Testis (tissue), 3 donors: ENCODE measurements around the gene AXIN1. TPM values are rescaled to one million over a fixed set of nuclear protein-coding genes. Genes with fewer than 3 reads are reported as not detected.

Experiments
- DNase-seq: peaks from one replicate; pipeline ENCODE4 v3.0.0-alpha.2; 2019
- H3K27ac ChIP-seq, 2 donors: fragments of 200-600 bp; sonication (generic); one replicate each; pipeline ENCODE4 v1.5.1; 2019
- H3K27me3 ChIP-seq: fragments of 200-600 bp; sonication (generic); one replicate; pipeline ENCODE4 v1.5.1; 2019
- H3K36me3 ChIP-seq: fragments of 200-600 bp; sonication (generic); one replicate; pipeline ENCODE4 v1.5.1; 2017; ENCODE audit warnings: low read depth; ENCODE audit errors: missing control alignments
- H3K4me1 ChIP-seq: fragments of 200-600 bp; sonication (generic); one replicate; pipeline ENCODE4 v1.5.1; 2019
- H3K4me3 ChIP-seq, 2 donors: fragments of 200-600 bp; sonication (generic); one replicate each; pipeline ENCODE4 v1.5.1; 2017 to 2019
- H3K9me3 ChIP-seq: fragments of 200-600 bp; sonication (generic); one replicate; pipeline ENCODE4 v1.5.1; 2017
- CTCF ChIP-seq, 3 experiments: fragments of 450-650 bp in 2 of 3; fragments of 200-600 bp in 1 of 3; sonication (generic) in 1 of 3; IDR thresholded peaks; one replicate each; pipeline ENCODE4 v1.5.1; 2016 to 2019; ENCODE audit warnings: antibody characterized with exemption in 3 of 3, mild to moderate bottlenecking in 2 of 3, moderate library complexity in 1 of 3
- POLR2A ChIP-seq: fragments of 450-650 bp; IDR thresholded peaks from one replicate; pipeline ENCODE4 v1.6.1; 2017; ENCODE audit warnings: antibody characterized with exemption, mild to moderate bottlenecking, moderate library complexity
- whole genome bisulfite sequencing, 2 donors: methylation state at CpG; one replicate each; pipeline ENCODE4 v1.1.5; 2018; 5-methylcytosine and 5-hydroxymethylcytosine counted together
- intact Hi-C: fragments of 100-400 bp; cut with DNase I; formaldehyde crosslinking; loops from one replicate; pipeline ENCODE4 v1.15.1; 2023; ENCODE audit warnings: low total_unique reads
- polyA plus RNA-seq: library from polyadenylated mRNA; stranded (reverse); fragments of 350-450 nt; fragmentation: Illumina TruSeq; extraction: RNeasy Lipid Tissue Mini Kit (QIAGEN cat#74804); gene quantifications from one replicate; pipeline ENCODE4 v1.2.3, GENCODE V29; 2014; ENCODE audit warnings: low read depth, low replicate concordance; ENCODE audit not compliant: insufficient read depth
- total RNA-seq, 2 donors: library from RNA; depleted of rRNA; stranded (reverse); fragments of >200 nt; gene quantifications; one replicate each; pipeline ENCODE4 v1.2.3, GENCODE V29; 2016

AXIN1 gene
- total and polyA plus RNA-seq, 3 donors from 2014 or later: 19.4 to 32.0 (median 30.6) TPM

- TF ChIP-seq CTCF (IDR thresholded peaks at IDR 0.05) (no peak), POLR2A (no peak)
- no peak overlapping the region for H3K4me3 ChIP-seq
- H3K36me3 ChIP-seq: no peaks in the 10 kb centered on the region
- peaks cover 16% of the 10 kb centered on the region for H3K4me1 ChIP-seq
- no peak overlapping the region for H3K27ac ChIP-seq
- intact Hi-C loops: no loop called here
- WGBS, 2 donors: 66 to 80% methylated on average over 17 to 25 of the region's 25 CpGs
- no peak for DNase-seq
- no peaks in the 10 kb centered on the region for H3K27me3 ChIP-seq
- H3K9me3 ChIP-seq: no peaks in the 10 kb centered on the region
These were observed 86.0 kb downstream of the AXIN1 start for GRCh38 chr16:266258-267164.

- H3K4me3 ChIP-seq: no peak overlapping the region
- no peaks in the 10 kb centered on the region for H3K9me3 ChIP-seq
- H3K36me3 ChIP-seq: no peaks in the 10 kb centered on the region
- 37 to 57% methylated on average over 6 to 12 of the region's 12 CpGs for WGBS, 2 donors
- intact Hi-C loops: no loop called here
- no peaks in the 10 kb centered on the region for H3K27me3 ChIP-seq
- peaks cover 16% of the 10 kb centered on the region for H3K4me1 ChIP-seq
- peak; percentile 61 for DNase-seq
- TF ChIP-seq CTCF (IDR thresholded peaks at IDR 0.05): no peak
- no peak for TF ChIP-seq POLR2A
- peak overlapping the region; percentile 15 to 33 for H3K27ac ChIP-seq
These were observed 86.8 kb downstream of the AXIN1 start for GRCh38 chr16:265711-266110.

GRCh38 chr16:265002-265529, 87.5 kb downstream of the AXIN1 start:
- peaks cover 16% of the 10 kb centered on the region for H3K4me1 ChIP-seq
- DNase-seq: no peak
- TF ChIP-seq POLR2A (no peak), CTCF (IDR thresholded peaks at IDR 0.05) (no peak)
- WGBS, 2 donors: 90 to 92% methylated on average over 7 to 13 of the region's 14 CpGs
- intact Hi-C loops: no loop called here
- H3K9me3 ChIP-seq: no peaks in the 10 kb centered on the region
- no peaks in the 10 kb centered on the region for H3K27me3 ChIP-seq
- no peaks in the 10 kb centered on the region for H3K36me3 ChIP-seq
- no peak overlapping the region for H3K4me3 ChIP-seq
- peak overlapping the region; percentile 15 to 33 for H3K27ac ChIP-seq

GRCh38 chr16:264440-264951, 88.0 kb downstream of the AXIN1 start:
- no peak overlapping the region for H3K4me3 ChIP-seq
- DNase-seq: peak; percentile 34
- intact Hi-C loops: no loop called here
- TF ChIP-seq POLR2A (no peak), CTCF (IDR thresholded peaks at IDR 0.05) (no peak)
- 44 to 90% methylated on average over 10 to 14 of the region's 23 CpGs for WGBS, 2 donors
- no peak overlapping the region for H3K27ac ChIP-seq
- no peaks in the 10 kb centered on the region for H3K36me3 ChIP-seq
- peaks cover 16% of the 10 kb centered on the region for H3K4me1 ChIP-seq
- H3K27me3 ChIP-seq: no peaks in the 10 kb centered on the region
- H3K9me3 ChIP-seq: no peaks in the 10 kb centered on the region
